HepG2 (cell line): ENCODE data around the gene CYP4A22. TPM values are rescaled to one million over a fixed set of nuclear protein-coding genes. Genes with fewer than 3 reads are reported as not detected.
A peak's percentile ranks its signal among the peaks of the same experiment; 100 is the strongest.

Source experiments
- ELF4 ChIP-seq: sonication (generic); formaldehyde crosslinking; IDR thresholded peaks from 2 replicates; pipeline ENCODE4 v1.5.0; 2020; ENCODE audit warnings: missing genetic modification reagents, mild to moderate bottlenecking, moderate library complexity, borderline replicate concordance
- ETS1 ChIP-seq: sonication (generic); formaldehyde crosslinking; IDR thresholded peaks from 2 replicates; pipeline ENCODE4 v1.4.0; 2020; ENCODE audit warnings: missing genetic modification reagents
- MEIS2 ChIP-seq: sonication (generic); formaldehyde crosslinking; IDR thresholded peaks from 2 replicates; pipeline ENCODE4 v1.9.0; 2021; ENCODE audit warnings: mild to moderate bottlenecking, missing genetic modification reagents
- ZBTB40 ChIP-seq, 2 experiments: fragments of 450-650 bp in 1 of 2; sonication (generic) in 1 of 2; formaldehyde crosslinking in 1 of 2; IDR thresholded peaks; 2 replicates each; pipeline versions ENCODE4 v1.6.1 to v1.8.0; 2016 to 2022; ENCODE audit warnings: antibody characterized with exemption in 1 of 2, mild to moderate bottlenecking in 1 of 2, missing genetic modification reagents in 1 of 2
- ZNF496 ChIP-seq: sonication (generic); formaldehyde crosslinking; IDR thresholded peaks from 2 replicates; pipeline ENCODE4 v1.8.1; 2023; ENCODE audit warnings: mild to moderate bottlenecking, moderate library complexity, missing genetic modification reagents; ENCODE audit not compliant: insufficient replicate concordance
- ZNF704 ChIP-seq: sonication (generic); formaldehyde crosslinking; IDR thresholded peaks from 2 replicates; pipeline ENCODE4 v1.8.1; 2023; ENCODE audit warnings: mild to moderate bottlenecking, inconsistent platforms, moderate library complexity, missing genetic modification reagents, borderline replicate concordance
- polyA plus RNA-seq, 8 experiments: library from polyadenylated mRNA; depleted of rRNA in 3 of 8; stranded (reverse) in 7 of 8; unstranded in 1 of 8; fragments of >200 nt; fragmentation: Illumina TruSeq in 4 of 8; extraction: Trizol in 4 of 8; gene quantifications; 2 replicates each; pipeline versions ENCODE4 v1.2.1 to v1.2.3, GENCODE V29; 2011 to 2016; ENCODE audit warnings: low read depth in 4 of 8, missing spikeins in 1 of 8, mixed read lengths in 1 of 8; ENCODE audit not compliant: insufficient read depth in 1 of 8
- total RNA-seq, 5 experiments: library from RNA; depleted of rRNA; stranded (reverse); fragments of >200 nt; fragmentation: Illumina TruSeq; extraction: Trizol; gene quantifications; 2 replicates each; pipeline ENCODE4 v1.2.3, GENCODE V29; 2016; ENCODE audit warnings: low read depth in 1 of 5

CYP4A22 gene
- total and polyA plus RNA-seq, 2 of the 13 experiments (the other 11 are each of a cell fraction or from before 2014, with no cell fraction given) = not detected

GRCh38 chr1:47192458-47193384 is 55.5 kb downstream of the CYP4A22 start (continued):
- TF ChIP-seq ZNF704 (CRISPR knock-in tag) (peak; percentile 21; the same call in 1 of the 2 replicates), MEIS2 (CRISPR knock-in tag) (peak; percentile 26; the same call in 1 of the 2 replicates), ELF4 (no peak), ZBTB40 (IDR thresholded peaks at IDR 0.05) (no peak), ZBTB40 (CRISPR knock-in tag; IDR thresholded peaks at IDR 0.05) (no peak; the same call in 1 of the 2 replicates), ZNF496 (CRISPR knock-in tag) (no peak), ETS1 (CRISPR knock-in tag) (no peak; the same call in 1 of the 2 replicates)
